Liver (tissue), 3 donors: ENCODE results near the gene MGME1.

Source experiments
- ATF3 ChIP-seq: IDR thresholded peaks from 2 replicates; pipeline ENCODE4 v1.6.1; 2016; ENCODE audit warnings: antibody characterized with exemption
- CTCF ChIP-seq: fragments of 150-350 bp; IDR thresholded peaks from 2 replicates; pipeline ENCODE4 v1.5.1; 2017; ENCODE audit warnings: improper control_type of control experiment, low read depth, low read length; ENCODE audit not compliant: missing input control
- FOXA1 ChIP-seq: IDR thresholded peaks from 2 replicates; pipeline ENCODE4 v1.6.1; 2016; ENCODE audit warnings: antibody characterized with exemption
- GABPA ChIP-seq, 2 donors: IDR thresholded peaks in 1 of 2; conservative IDR thresholded peaks in 1 of 2; 2 replicates each; pipeline ENCODE4 v1.6.1; 2016; ENCODE audit warnings: antibody characterized with exemption in 2 of 2, mild to moderate bottlenecking in 1 of 2, moderate library complexity in 1 of 2
- JUND ChIP-seq, 2 donors: IDR thresholded peaks; 2 replicates each; pipeline ENCODE4 v1.6.1; 2016; ENCODE audit warnings: antibody characterized with exemption in 2 of 2
- NR2F2 ChIP-seq: IDR thresholded peaks from 2 replicates; pipeline ENCODE4 v1.6.1; 2016; ENCODE audit warnings: antibody characterized with exemption
- REST ChIP-seq: IDR thresholded peaks from 2 replicates; pipeline ENCODE4 v1.6.1; 2016; ENCODE audit warnings: antibody characterized with exemption, mild to moderate bottlenecking
- SP1 ChIP-seq: IDR thresholded peaks from 2 replicates; pipeline ENCODE4 v1.6.1; 2018; ENCODE audit warnings: antibody characterized with exemption, mild to moderate bottlenecking
- TAF1 ChIP-seq: conservative IDR thresholded peaks from 2 replicates; pipeline ENCODE4 v1.6.1; 2016; ENCODE audit warnings: antibody characterized with exemption, mild to moderate bottlenecking
- donor health status: healthy.
- donor health status: healthy.

- TF ChIP-seq REST, result no peak
- no peak for TF ChIP-seq ATF3
- TF ChIP-seq JUND (IDR thresholded peaks at IDR 0.05), result no peak
- no peak for TF ChIP-seq CTCF
- no peak for TF ChIP-seq SP1
- no peak for TF ChIP-seq FOXA1
- no peak for TF ChIP-seq TAF1
- TF ChIP-seq GABPA (IDR thresholded peaks at IDR 0.05 in 1 of 2, conservative IDR thresholded peaks at IDR 0.05 in 1 of 2), result no peak
- TF ChIP-seq NR2F2, result no peak
These were observed 22.8 kb upstream of the MGME1 start for GRCh38 chr20:17946040-17946439.
